Measurements from ENCODE around the gene STK32B. TPM values are rescaled to one million over a fixed set of nuclear protein-coding genes. Genes with fewer than 3 reads are reported as not detected.

The STK32B gene
- total RNA-seq, 4 donors from 2014 or later = 2.4 to 3.9 (median 3.1) TPM

DNA sequence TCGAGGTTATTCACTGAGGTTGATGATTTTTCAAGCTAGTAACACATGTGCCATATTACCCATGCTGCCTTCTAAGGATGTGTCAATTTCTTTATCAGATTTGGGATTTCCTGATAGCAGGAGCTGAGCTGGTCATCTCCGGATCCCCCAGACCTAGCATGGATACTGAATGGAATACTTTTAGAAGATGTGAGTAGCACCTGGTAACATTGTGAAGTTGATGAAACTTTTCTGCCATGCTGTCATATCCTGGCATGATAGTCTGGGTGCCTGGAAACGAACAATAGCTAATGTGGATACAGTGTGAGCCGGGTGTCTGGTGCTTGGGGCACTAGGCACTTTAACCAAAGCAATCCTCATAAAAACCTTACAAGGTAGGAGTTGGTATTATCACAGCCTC is 21.1 kb upstream of the STK32B start:
- no peak for DNase-seq (ENCODE audit: low spot score)
- no peak for ATAC-seq (ENCODE audit: low FRiP score)
- TF ChIP-seq, protein P1, sequence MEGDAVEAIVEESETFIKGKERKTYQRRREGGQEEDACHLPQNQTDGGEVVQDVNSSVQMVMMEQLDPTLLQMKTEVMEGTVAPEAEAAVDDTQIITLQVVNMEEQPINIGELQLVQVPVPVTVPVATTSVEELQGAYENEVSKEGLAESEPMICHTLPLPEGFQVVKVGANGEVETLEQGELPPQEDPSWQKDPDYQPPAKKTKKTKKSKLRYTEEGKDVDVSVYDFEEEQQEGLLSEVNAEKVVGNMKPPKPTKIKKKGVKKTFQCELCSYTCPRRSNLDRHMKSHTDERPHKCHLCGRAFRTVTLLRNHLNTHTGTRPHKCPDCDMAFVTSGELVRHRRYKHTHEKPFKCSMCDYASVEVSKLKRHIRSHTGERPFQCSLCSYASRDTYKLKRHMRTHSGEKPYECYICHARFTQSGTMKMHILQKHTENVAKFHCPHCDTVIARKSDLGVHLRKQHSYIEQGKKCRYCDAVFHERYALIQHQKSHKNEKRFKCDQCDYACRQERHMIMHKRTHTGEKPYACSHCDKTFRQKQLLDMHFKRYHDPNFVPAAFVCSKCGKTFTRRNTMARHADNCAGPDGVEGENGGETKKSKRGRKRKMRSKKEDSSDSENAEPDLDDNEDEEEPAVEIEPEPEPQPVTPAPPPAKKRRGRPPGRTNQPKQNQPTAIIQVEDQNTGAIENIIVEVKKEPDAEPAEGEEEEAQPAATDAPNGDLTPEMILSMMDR (IDR thresholded peaks at IDR 0.05) = no peak

DNA sequence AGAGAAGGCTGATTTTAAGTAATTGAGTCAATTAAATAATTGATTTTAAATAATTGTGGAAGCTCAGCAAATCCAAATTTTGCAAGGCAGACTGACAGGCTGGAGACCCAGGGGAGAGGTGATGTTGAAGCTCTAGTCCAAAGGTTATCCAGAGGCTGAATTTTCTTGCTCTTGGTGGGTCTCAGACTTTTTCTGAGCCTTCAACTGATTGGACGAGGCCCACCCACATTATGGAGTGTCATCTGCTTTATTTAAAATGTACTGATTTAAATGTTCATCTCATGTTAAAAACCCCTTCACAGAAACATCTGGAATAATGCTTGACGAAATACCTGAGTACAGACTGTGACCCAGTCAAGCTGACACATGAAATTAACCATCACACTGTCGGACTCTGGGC is 20.4 kb upstream of the STK32B start:
- ATAC-seq (ENCODE audit: low FRiP score) (no peak), DNase-seq (ENCODE audit: low spot score) (no peak)
- TF ChIP-seq, protein P1 (IDR thresholded peaks at IDR 0.05) = no peak

DNA sequence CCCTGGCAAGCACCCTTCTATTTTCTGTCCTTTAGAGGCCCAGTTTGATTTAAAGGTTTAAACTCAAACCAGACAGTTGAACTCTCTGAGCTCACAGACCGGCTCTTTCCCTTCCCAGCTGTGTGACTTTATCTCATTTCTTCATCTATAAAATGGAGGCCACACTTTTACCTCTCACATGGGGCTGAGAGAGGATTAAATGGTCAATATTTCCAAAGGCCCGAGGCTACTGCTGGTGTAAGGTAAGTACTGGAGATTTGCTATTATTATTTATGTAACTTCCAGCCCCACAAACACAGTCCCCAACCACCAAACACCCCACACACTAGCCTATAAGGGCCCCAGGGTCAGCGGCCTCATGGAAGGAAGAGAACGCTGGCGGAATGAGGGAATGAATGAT is 18.5 kb upstream of the STK32B start:
- DNase-seq (ENCODE audit: low spot score) = no peak
- ATAC-seq (ENCODE audit: low FRiP score) = no peak

DNA sequence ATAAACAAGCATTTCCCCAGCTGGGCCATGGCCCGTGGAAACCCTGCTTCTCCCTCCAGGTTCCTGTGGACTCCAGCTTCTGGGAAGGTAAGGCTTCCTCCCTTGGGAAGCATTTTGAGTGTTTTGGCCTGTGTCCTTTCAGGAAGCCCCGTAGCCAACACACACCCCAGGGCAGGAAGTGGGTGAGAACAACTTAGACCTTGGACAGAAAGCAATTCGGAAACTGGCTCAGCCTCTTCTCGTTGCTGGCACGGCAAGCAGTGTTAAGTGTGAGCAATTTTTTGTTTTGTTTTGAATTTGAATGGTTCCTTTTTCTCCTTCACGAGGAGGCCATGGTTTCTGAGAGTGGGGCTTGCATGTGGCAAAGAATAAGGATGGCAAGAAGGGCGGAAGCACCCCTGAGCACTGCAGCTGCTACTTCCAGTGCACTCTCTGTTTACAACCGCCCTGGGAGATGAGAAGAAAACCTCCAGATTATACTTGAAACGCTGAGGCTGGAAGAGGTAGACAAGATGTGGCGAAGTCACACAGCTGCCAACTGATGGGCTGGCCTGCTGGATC is 17.9 kb upstream of the STK32B start:
- no peak for ATAC-seq (ENCODE audit: low FRiP score)
- TF ChIP-seq, protein P1 (IDR thresholded peaks at IDR 0.05) = no peak
- DNase-seq (ENCODE audit: low spot score) = no peak

More for the DNA sequence above, 18.5 kb upstream of the STK32B start:
- TF ChIP-seq, protein P1 (IDR thresholded peaks at IDR 0.05) = no peak

DNA sequence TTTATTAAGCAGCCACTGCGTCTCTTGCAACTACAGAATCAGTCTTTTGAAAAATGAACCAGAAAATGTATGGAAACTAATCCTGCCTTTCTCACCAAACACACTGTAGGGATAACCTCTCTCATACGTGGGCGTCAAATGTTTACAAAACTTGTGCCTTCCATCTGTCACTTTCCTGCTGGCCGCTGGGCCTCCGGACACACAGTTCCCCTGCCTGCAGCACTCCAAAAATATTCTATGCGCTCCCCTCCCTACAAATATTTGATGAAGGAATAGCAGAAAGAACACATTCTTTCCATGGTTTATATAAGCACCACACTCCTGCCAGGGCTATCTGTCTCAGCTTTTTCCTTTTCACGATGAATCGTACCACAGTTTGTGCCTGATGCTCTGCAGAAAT is 17.1 kb upstream of the STK32B start:
- TF ChIP-seq, protein P1 (IDR thresholded peaks at IDR 0.05) = no peak
- no peak for DNase-seq (ENCODE audit: low spot score)
- ATAC-seq (ENCODE audit: low FRiP score) = no peak

DNA sequence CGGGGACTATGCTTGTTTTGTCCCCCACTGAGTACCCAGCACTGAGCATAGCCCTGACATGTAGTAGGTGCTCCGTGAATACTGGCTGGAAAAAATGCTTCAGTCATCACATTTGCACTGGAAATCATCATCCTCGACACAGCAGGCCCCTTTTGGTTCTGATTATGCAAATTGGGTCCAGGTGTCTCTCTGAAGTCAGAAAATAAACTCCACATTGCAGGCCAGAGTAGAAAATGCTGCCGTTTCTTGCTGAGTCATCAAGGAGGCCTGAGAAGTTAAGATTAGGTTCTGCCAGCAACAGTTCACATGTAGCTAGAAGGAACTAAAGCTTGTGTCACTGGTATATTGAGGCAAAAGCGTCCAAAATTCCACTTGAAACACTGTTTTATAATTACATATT is 15.0 kb upstream of the STK32B start:
- TF ChIP-seq, protein P1 (IDR thresholded peaks at IDR 0.05) = no peak
- no peak for ATAC-seq (ENCODE audit: low FRiP score)

More for the DNA sequence above, 15.0 kb upstream of the STK32B start:
- DNase-seq (ENCODE audit: low spot score) = no peak

Measured in omental fat pad (tissue), 4 donors.